Left lobe of liver (tissue), 2 donors: ENCODE measurements around the gene ZNF598. TPM values are rescaled to one million over a fixed set of nuclear protein-coding genes. Genes with fewer than 3 reads are reported as not detected.
A peak's percentile ranks its signal among the peaks of the same experiment; 100 is the strongest.

Experiments
- ATAC-seq: fragments of 200-7000 bp; cut with Tn5 transposase; one replicate; pipeline ENCODE4 v1.9.1; 2020; ENCODE audit warnings: mild to moderate bottlenecking, moderate library complexity
- DNase-seq: peaks from one replicate; pipeline ENCODE4 v3.0.0-alpha.2; 2020; ENCODE audit warnings: low spot score
- total RNA-seq: library from RNA; stranded (reverse); gene quantifications from one replicate; pipeline ENCODE4 v1.2.1, GENCODE V29; 2021
- donor health status: DM: no; HTN: no; CAD: no; lungs with moderate emphysema.
- donor health status: DM: no; HTN: yes; CAD: no.

ZNF598 gene
- total RNA-seq, 1 donor from 2014 or later = 29.9 TPM

DNA sequence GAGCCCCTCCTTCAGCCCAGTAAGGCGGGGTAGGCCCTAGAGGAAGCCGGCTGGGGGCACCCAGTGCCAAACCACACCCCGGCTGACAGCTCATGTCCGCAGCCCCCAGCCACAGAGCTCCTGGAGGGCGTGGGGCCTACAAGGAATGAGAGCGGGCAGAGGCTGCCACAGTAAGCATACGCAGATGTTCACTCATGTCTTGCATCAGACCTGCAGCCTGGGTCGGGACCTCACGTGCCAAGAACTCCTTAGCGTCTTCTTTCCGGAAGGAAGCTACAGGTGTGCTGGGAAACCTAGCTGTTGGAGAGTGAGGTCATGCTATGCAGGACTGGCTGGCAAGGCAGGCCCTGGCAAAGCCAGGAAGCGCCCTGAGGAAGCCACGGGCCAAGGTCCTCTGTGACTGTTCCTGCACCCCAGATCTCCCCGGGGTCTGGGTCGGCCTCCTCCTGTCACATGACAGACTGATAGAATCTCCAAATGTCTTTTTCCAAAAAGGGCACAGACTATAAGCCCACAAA, 1.6 kb downstream of the ZNF598 start:
- DNase-seq = no peak
- no peak for ATAC-seq

DNA sequence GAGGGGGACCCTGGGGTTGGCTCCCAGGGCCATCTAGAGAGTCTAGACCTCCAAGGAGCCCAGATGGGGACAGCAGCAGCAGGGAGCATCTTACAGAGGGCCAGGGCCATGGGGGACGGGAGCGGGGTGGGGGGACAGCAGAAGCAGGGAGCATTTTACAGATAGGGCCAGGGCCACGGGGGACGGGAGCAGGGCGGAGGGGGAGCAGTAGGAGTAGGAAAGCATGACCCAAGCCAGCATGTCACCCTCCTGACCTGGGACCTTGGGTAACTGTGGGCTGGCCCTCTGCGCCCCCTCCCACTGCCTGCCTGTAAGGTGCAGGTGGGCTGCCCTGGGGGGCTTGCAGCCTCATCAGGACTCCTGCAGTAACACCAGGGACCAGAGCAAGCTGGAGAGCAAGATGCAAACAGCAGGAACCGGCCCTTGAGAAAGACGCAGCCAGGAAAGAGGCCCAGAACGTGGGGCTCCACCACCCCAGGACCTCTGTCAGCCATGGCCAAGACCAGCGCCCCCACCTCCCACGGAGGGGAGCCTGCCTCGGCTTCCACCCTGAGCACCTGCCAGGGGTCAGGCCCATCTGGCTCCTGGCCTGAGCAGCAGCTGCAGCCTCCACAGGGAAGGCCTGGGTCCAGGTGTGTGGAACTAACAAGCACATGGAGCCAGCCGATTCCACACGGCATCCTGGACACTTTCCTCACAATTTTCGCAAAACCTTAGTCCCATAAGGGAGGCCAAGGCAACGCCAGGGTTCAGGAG, 2.4 kb downstream of the ZNF598 start:
- ATAC-seq = no peak
- no peak for DNase-seq

DNA sequence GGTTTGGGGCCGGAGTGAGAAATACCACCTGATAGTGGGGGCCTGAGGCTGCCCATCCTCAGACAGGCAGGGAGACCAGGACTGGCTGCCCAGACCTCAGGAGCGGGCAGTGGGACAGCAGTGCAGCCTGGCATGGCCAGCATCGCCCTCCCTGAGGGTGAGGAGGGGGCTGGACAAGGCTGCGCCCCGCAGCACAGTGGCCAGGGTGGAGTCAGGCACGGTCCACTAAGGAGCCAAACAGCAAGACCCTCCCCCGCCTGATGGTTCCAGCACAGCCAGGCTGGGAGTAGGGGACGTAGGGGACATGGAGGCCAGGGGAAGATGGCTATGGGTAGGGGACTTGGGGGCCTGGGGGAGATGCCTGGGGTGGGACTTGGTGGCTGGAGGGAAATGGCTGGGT, 3.3 kb downstream of the ZNF598 start:
- DNase-seq (no peak), ATAC-seq (no peak)

DNA sequence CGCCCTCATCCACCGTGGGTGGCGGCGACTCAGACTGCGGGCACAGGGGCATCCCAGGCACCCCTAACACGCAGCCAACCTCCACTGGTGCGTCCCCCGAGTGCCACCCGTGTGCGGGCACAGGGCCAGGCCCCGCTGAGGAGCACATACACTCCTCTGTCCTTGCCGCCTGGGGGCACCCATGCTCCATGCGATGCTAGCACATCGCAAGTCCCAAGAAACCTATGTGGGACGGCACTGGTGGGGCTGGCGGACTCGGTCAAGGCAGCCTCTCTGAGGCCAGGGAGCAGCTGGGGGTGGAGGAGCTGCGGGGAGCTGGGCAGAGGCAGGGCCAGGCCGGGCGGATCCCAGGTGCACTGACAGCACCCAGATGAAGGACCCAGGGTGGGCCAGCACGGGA, 4.0 kb downstream of the ZNF598 start:
- no peak for ATAC-seq
- DNase-seq = no peak

DNA sequence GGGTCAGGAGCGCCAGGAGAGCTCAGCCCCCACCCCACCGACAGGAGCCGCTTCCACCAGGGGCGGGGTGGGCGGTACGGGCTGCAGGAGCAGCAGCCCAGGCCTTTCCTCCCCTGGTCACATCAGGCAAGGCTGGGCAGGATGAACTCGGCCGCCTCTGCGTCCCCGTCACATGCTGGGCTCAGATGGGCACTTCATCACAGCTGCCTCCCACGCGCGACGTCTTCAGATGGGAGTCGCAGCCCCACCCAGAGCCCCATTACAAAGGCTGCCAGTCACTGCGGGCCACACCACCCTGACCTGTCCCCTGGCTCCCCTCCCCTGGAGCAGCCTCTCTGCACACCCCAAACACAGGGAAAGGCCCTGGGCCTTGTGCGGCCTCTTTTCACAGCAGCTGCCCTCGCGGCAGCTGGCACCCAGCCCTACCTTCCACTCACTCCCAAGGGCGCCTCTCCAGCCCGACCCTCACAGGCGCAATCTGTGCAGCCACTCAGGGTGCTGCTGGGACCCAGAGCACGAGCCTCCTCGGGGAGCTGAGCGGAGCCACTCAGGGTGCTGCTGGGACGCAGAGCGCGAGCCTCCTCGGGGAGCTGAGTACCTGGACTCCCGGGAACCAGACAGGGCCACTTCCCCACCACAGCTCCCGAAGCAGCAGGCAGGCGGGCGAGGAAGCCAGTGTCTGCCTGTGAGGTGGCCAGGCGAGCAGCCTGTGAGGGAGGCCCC, 4.7 kb downstream of the ZNF598 start:
- DNase-seq = no peak

DNA sequence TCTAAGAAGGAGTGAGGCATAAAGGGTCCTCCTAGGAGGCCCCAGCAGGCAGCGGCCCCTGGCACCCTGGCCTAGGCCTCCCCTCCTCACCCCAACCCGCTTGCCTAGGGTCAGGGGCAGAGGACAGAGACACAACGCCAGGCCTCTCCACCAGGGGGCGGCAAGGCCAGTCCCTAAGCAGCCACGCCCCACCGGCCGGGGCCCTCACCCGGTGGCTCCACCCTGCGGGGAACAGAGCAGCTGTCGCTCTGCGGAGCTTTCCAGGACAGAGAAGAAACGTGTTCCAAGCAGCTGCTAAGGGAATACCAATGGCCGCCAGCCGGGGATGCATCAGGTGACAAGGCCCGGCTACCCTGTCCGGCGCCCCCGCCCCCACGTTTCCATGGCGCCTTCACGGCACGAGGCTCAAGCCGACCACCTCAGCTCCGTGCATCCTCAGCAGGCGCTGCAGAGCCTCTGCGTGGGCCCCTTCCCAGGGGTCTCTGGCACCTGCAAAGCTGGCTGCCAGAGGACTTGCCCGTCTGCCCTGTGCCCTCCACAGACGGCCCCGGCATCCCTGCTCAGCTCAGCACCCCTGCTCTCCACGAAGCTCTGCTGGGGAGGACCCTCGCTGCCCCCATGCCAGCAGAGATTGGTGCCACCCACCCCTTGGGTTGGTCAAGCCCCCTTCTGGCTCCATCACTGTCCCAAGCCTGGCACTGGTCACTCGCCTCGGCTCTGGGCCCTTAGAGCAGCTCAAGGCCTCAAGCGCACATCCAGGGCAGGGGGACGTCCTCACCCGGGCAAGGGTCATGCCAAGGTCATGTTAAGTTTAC, 5.6 kb downstream of the ZNF598 start:
- peak; percentile 84 for ATAC-seq
- DNase-seq = peak; percentile 86

More for the DNA sequence above, 4.7 kb downstream of the ZNF598 start:
- no peak for ATAC-seq

DNA sequence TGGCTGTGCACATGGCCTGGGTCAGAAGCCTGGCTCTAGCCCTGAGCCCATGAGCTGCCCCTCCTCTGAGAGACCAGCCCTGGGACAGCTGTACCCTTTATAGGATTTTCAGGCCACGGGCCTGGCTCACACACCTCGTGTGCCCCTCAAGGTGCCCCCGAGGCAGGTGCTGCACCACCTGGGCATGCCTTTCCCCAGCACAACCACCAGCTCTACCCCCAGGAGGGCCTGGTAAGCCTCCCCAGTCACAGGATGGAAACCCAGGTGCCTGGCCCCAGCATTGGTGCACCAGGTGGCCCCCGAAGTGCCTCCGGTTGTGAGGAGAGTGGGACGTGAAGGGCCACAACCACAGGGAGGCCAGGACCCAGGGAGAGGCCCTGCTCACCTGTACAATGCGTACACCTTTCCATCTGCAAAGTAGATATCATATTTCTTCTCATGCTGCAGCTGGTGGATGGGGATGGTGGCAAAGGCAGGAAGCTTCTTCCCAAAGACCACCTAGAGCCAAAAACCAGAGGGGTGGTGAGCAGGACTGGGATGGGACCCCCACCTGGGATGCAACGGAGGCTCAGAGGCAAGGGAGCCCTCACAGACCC, 6.3 kb downstream of the ZNF598 start:
- ATAC-seq (no peak), DNase-seq (no peak)

DNA sequence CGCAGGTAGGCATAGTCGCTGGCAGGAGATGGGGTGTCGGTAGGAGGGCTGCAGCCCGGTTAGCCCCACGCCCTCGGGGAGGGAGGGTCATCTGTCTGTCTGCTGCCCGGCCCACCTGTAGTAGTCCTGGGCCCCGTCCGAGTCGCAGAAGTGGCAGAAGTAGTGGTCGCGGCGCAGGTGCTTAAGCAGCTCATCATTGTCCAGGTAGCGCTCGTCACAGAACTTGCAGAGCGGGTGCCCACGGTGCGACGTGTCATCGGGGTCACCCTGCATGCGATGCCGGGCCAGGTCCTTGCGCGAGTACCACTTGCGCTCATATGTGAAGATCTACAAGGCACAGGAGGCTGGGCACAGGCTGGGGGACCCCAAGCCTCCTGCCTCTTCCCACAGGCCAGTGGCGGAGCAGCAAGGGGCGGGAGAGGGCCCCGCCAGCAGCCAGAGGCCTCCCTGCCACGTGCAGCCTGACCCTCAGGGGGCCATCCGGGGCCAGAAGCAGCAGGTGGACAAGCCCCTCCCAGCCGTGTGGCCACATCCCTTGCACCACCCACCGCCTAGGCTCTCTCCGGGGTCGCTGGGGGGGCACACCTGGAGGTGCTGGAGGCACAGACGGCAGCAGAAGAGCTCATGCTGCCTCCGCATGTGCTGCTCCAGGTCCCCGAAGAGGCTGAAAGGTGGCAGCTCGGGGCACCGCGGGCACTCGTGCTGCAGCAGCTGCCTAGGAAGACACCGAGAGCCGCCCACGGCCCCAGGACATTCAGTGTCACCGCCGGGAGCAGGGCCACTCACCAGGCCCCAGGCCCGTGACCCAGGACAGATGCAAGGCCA, 7.0 kb downstream of the ZNF598 start:
- ATAC-seq (no peak), DNase-seq (no peak)

DNA sequence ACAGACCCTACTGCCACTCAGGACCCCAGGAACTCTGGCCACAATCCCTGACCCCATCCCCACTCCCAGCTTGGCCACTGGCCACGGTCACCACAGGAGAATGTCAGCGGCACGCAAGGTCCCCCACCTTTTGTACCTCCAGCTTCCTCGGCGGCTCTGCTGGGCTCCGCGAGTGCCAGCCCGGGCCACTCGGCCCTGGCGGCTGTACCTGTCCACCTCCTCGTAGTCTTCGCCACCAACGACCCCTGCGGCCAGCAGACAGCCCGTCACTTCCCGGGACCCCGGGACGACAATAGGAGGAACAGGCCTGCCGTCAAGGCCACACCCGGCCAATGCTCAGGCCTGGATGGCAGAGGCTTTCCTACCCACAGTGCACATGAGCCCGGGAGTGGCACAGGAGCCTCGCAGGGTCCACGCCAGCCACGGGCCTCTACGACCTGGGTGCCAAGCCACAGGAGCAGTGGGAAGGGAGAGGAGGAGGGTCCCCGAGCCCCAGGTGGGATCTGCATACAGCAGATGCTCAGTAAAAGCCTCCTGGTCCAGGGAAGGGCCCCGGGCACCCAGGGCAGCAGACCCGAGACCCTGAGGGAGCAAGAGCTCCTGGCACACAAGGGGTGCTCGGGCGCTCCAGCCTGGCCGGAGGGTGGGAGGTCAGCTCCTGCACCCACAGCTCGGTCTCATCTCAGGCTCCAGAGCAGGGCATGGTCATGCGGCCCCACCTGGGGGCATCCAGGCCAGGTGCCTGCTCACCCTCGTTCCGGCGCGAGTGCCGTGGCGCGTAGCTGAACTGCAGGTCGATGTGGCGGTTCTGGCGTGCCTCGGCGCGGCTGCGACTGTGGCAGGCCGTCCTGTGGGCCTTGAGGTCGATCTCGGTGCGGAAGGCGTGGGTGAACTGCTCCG, 7.9 kb downstream of the ZNF598 start:
- DNase-seq (no peak), ATAC-seq (no peak)

DNA sequence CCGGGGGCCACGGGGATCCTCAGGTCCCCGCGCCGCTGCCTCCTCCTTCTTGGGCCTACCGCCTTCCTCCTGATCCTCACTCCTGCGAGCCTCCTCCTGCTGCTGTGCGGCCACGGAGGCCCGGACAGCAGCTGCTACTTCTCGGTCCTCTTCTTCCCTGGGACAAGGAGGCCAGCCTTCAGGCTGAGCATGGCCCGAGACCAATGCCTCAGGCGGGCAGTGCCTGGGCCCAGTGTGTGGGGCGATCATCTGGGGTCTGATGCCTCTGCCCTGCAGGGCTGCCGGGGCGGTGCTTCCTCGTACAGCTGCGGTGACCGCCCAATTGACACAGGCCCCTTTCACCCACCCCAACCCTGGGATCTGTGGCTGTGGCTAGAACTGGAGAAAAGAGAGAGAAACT, 8.6 kb downstream of the ZNF598 start:
- ATAC-seq (no peak), DNase-seq (no peak)

DNA sequence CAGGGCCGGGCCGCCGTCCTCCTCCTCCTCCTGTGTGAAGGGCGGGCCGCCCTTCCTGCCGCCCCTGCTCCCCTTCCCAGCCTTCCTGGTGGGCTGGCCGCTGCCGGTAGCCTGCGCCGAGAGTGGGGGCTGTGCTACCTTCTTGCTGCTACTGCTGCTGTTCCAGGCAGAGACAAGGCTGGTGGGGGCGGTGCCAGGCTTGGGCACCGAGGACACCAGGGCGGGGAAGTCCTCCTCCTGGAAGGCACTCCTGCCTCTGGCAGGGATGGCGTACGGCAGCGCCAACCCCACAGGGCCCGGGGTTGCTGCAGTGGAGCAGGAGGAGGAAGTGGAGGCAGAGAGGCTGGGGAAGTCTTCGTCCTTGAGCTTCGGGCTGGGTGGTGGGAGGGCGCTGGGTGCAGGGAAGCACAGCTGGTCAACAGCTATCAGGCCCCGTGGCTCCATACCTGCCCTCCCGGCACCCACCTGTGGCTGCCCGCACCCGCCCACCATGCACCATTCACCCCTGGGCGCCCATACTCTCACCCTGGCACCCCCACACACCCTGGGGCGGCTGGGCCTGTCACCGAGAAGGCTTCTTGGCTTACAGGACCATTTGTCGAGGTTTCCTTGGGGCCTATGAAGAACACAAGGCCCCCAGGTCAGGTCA, 9.6 kb downstream of the ZNF598 start:
- no peak for DNase-seq
- ATAC-seq = no peak

DNA sequence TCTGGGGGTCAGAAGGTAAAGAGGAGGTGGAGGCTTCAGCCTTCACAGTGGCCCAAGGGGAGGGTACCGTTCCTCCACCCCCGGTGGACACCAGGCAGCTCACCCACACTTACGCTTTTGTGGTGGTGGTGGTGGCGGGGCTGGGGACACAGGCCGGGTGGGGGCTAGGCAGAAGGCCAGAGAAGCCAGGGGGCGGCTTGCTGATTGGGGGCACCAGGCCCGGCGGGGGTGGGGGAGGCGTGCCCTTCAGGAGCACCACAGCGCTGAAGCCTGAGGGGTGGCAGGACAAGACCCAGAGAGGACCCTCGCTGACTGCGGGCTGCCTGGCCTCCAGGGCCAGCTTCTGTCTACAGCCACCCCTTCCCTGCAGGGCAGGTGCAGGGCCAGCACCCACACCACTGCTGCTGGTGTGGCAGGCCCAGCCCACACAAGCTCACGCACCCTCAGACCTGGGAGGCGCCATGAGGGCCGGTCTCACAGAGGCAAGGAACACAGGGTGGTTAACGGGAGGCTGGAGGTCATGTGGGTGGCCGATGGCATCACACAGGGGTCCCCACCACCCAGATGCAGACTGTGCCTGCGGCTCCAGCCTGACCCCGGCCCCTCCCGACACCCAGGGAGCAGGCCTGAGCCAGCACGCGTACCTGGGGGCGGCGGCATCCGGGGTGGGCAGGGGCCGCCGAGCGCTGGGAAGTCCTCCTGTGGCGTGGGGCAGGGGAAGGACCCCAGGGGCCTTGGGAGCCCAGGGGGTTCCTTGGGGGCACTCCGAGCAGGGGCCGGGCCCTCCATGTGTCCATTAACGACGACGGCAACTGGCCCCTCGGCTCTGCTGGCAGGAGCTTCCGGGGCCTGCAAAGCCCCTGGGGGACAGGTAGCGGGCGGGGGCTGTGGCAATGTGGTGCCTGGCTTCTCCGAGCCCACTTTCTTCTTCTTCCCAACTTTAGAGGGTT, 10.5 kb downstream of the ZNF598 start:
- DNase-seq = no peak
- ATAC-seq = no peak

DNA sequence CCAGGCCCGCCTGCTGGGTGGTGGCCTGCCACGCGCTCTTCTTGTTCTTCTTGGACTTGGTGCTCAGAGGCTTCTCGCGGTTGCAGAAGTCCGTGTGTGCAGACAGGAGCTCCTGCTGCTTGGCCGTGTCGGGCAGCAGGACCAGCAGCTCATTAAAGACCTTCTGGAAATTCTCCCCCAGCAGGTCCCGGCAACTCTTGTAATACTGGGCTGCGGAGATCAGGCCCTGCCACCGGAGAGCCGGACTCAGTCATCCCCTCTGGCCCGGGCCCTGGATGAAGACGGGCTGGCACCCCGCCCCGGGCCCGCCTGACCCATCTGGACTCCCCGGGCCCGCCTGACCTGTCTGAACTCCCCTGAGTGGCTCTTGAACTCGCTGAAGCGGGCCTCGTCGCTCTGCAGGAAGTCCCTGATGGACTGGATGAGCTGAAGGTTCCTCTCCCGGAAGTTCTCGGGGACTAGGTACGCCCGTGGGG, 11.2 kb downstream of the ZNF598 start:
- DNase-seq (no peak), ATAC-seq (no peak)

DNA sequence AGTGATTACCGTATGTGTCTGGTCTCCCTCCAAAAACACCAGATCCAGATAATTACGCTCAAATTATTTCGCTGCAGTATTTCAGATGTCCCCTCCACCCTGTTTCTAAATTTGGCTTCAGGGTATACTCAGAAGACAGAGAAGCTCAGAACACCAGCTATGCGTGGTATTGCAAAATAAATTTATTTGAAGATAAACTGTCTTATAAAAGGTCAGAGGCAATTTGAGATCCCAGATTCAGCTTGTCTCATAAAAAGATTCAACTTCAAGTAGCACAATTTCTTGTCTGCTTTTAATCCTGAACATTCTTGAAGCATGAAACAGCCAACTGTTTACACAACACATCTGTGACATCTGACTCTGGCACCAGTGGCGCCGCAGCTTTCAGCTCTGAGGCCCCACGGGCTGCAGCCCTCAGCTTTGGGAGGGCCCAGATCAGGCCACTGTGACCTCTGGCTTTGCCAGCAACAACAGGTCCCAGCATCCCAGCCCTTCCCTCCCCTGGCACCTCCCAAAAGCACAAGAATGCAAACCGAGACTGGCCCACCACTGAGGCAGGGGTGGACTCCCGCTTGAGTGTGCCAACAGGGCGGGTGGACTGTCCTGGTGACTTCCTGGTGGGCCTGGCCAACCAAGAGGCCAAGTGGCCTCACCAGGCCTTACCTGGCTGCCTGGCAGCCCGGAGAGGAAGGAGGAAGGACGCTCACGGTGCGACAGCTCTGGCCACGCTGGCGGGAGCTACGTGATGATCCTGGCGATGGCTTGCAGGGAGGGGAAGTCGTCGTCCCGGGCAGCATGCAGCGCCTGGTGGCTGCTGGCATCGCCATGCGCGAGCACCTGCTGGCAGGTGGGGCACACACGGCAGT, 11.9 kb downstream of the ZNF598 start:
- DNase-seq = no peak
- no peak for ATAC-seq

DNA sequence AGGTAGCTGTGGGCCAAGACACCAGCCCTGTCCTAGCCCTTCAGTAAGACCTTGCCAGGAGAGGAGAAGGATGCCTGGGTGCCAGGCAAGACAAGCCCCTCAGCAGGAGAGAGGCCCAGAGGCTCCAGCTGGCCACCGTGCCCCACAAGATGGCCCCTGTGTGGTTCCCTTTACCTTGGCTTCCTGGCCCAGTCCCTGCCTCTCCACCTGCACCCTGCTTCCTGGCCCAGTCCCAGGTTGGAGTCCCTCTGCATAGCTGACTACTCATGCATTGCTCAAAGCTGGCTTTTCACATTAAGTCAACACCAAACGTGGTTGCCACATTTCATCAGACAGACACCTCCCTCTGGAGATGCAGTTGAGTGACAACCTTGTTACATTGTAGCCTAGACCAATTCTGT, 15.9 kb downstream of the ZNF598 start:
- DNase-seq = peak; percentile 75
- ATAC-seq = peak; percentile 69

DNA sequence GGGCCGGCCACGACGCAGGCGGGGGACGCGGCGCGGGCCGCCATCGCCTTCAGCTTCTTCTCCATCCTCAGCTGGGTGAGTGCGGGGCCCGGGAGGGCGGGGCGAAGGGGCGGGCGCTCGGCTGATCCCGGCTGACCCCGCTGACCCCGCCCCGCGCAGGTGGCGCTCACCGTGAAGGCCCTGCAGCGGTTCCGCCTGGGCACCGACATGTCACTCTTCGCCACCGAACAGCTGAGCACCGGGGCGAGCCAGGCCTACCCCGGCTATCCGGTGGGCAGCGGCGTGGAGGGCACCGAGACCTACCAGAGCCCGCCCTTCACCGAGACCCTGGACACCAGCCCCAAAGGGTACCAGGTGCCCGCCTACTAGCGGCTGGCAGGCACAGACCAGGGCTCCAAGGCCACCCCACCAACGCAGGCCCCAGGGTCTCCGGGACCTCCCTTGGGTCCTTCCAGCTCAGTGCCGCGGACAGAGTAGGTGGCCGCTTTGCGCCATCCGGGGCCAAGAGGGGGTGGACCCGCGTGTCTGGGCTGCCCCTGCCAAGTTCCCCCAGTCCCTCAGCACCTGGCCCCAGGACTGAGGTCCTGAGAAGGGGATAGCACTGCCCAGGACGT, 16.8 kb downstream of the ZNF598 start:
- ATAC-seq (no peak), DNase-seq (no peak)
